ENCODE measurements around the gene ASPN.

The ASPN gene

DNA sequence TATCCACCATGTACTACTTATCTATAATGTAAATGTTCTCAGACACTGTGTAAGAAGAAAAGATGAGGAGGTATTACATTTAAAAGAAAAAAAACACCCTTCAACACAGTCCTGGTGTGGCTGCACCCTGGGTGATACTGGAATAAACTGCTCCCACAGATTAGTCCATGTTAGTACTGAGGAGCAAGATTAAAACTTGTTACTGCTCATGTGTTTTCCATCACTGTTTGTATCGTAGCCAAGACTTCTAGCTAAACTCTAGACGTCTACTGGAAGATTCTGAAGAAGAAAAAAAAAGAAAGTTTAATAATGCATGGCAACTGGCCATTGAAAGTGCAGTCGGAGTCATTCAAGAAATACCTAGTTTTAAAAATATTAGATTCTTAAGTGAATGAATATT is at the start of gene ASPN:
Gene ASPN (minus strand): TSS at position 178 of the 400 bp plus-strand sequence.
- H3K9ac ChIP-seq (ENCODE audit: low read length): no peak within 1 kb of the TSS
- no peak within 1 kb of the TSS for H3K4me3 ChIP-seq (ENCODE audit: low read length)
- H3K4me1 ChIP-seq (ENCODE audit: control insufficient read depth, insufficient read depth, low read length): peaks cover 26% of the 10 kb centered on the region
- H3K9me3 ChIP-seq (ENCODE audit: control insufficient read depth, low read length): no peaks in the 10 kb centered on the region
- no peaks in the 10 kb centered on the region for H3K27me3 ChIP-seq (ENCODE audit: control insufficient read depth, insufficient read depth, low read length)
- no peaks in the 10 kb centered on the region for H3K36me3 ChIP-seq (ENCODE audit: control insufficient read depth, insufficient read depth, low read length)

DNA sequence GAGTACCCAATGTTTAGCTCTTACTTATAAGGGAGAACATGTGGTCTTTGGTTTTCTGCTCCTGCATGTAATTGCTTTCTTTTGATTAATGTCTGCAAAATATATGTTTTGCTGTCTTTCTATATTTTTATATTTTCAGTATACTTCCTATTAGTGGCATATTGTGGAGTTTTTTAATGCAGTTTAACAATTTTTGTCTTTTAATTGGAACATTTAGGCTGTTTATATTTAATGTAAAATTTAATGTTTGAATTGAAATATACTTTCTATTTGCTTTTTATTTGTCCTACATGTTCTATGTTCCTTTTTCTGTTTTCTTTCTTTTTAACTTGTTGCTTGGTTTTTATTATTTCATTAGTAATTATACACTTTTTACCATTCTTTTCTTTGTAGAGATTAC is 48.6 kb upstream of the ASPN start:
- Histone ChIP-seq H3K36me3 (ENCODE audit: control insufficient read depth, insufficient read depth, low read length) (no peaks in the 10 kb centered on the region), H3K27me3 (ENCODE audit: control insufficient read depth, insufficient read depth, low read length) (no peaks in the 10 kb centered on the region), H3K4me1 (ENCODE audit: control insufficient read depth, insufficient read depth, low read length) (no peaks in the 10 kb centered on the region), H3K9me3 (ENCODE audit: control insufficient read depth, low read length) (no peaks in the 10 kb centered on the region), H3K4me3 (ENCODE audit: low read length) (no peak overlapping the region), H3K9ac (ENCODE audit: low read length) (no peak overlapping the region)

DNA sequence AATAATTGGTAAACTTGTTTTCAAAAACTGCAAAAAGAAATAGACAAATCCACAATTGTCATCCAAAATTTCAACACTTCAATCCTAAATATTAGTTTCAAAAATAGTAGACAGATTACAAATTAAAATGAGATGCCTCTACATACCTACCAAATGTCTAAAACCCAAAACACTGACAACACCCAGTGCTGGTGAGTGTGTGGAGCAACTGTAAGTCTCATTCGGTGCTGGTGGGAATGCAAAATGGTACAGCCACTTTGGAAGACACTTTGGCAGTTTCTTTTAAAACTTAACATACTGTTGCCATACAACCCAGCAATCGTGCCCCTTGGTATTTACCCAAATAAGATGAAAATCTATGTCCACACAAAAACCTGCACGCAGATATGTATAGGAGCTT is 46.8 kb upstream of the ASPN start:
- Histone ChIP-seq H3K9ac (ENCODE audit: low read length) (no peak overlapping the region), H3K4me3 (ENCODE audit: low read length) (no peak overlapping the region)

DNA sequence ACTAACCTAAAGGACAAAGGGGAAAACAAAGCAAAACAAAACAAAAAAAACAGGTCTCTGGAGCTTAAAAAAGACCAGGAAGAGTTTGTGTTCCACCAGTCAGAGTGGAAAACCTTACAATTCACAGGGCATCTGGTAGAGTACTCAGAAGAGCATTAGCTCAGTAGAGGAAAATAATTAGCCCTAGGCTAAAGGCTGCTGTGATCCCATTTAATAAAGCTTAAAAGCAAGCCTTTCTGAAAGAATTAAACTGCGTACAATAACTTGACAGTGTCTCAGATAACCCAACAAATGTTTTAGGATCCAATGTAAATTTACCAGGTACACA is 46.2 kb upstream of the ASPN start:
- H3K4me3 ChIP-seq (ENCODE audit: low read length): no peak overlapping the region
- H3K9ac ChIP-seq (ENCODE audit: low read length): no peak overlapping the region
- H3K4me1 ChIP-seq (ENCODE audit: control insufficient read depth, insufficient read depth, low read length): no peaks in the 10 kb centered on the region
- no peaks in the 10 kb centered on the region for H3K9me3 ChIP-seq (ENCODE audit: control insufficient read depth, low read length)
- H3K27me3 ChIP-seq (ENCODE audit: control insufficient read depth, insufficient read depth, low read length): no peaks in the 10 kb centered on the region
- H3K36me3 ChIP-seq (ENCODE audit: control insufficient read depth, insufficient read depth, low read length): no peaks in the 10 kb centered on the region

More for the DNA sequence above, 46.8 kb upstream of the ASPN start:
- Histone ChIP-seq H3K9me3 (ENCODE audit: control insufficient read depth, low read length) (no peaks in the 10 kb centered on the region), H3K36me3 (ENCODE audit: control insufficient read depth, insufficient read depth, low read length) (no peaks in the 10 kb centered on the region), H3K27me3 (ENCODE audit: control insufficient read depth, insufficient read depth, low read length) (no peaks in the 10 kb centered on the region), H3K4me1 (ENCODE audit: control insufficient read depth, insufficient read depth, low read length) (no peaks in the 10 kb centered on the region)

DNA sequence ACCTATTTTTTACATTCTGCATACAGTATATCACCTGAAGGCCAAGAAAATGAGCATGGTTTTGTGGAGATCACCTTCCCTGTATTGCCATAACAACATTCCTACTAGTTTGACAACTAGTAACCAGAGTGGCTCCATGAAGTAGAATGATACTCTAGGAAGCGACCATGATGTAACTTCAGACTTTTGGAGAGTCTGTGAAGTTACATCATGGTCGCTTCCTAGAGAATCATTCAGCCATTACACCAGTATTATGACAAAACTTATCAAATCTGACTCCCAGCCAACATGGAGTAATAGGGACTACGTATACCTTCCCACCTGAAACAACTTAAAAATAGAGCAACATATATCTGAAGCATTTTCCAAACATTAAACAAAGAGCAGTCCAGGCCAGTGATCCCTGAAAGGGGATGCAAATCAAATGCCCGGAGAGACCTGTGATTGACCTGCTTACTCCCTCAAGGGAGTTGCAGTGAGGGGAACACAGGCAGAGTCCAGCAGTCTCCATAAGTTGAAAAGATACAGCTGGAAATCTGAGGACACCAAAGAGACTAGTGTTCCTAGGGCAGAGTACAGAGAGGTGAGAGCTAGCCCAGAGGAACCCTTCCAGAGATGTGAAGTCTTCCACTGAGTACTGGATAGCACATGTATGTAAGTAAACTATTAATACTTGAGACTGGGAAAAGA is 45.7 kb upstream of the ASPN start:
- H3K4me1 ChIP-seq (ENCODE audit: control insufficient read depth, insufficient read depth, low read length): no peaks in the 10 kb centered on the region
- H3K9me3 ChIP-seq (ENCODE audit: control insufficient read depth, low read length): no peaks in the 10 kb centered on the region
- no peaks in the 10 kb centered on the region for H3K27me3 ChIP-seq (ENCODE audit: control insufficient read depth, insufficient read depth, low read length)
- no peak overlapping the region for H3K4me3 ChIP-seq (ENCODE audit: low read length)
- no peaks in the 10 kb centered on the region for H3K36me3 ChIP-seq (ENCODE audit: control insufficient read depth, insufficient read depth, low read length)
- H3K9ac ChIP-seq (ENCODE audit: low read length): no peak overlapping the region

DNA sequence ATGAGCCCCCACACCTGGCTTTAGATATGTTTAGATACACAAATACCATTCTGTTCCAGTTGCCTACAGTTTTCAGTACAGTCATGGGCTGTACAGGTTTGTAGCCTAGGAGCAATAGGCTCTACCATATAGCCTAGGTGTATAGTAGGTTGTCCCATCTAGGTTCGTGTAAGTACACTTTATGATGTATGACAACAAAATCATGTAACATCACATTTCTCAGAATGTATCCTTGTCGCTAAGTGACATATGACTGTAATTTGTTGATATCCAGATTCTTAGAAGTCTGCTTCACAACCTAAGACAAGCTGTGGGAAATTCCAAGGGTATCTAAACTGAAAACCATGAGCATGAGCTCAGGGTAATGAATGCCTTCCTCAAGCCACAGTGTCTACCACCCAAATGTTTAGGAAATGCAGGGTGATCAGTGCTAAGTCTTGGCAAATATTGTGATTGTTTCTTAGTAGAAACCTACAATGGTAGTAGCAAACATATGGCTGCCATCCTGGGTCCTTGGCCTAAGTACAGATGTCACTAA is 45.1 kb upstream of the ASPN start:
- no peaks in the 10 kb centered on the region for H3K9me3 ChIP-seq (ENCODE audit: control insufficient read depth, low read length)
- H3K4me1 ChIP-seq (ENCODE audit: control insufficient read depth, insufficient read depth, low read length): no peaks in the 10 kb centered on the region
- H3K4me3 ChIP-seq (ENCODE audit: low read length): no peak overlapping the region
- H3K36me3 ChIP-seq (ENCODE audit: control insufficient read depth, insufficient read depth, low read length): no peaks in the 10 kb centered on the region
- H3K27me3 ChIP-seq (ENCODE audit: control insufficient read depth, insufficient read depth, low read length): no peaks in the 10 kb centered on the region
- no peak overlapping the region for H3K9ac ChIP-seq (ENCODE audit: low read length)

DNA sequence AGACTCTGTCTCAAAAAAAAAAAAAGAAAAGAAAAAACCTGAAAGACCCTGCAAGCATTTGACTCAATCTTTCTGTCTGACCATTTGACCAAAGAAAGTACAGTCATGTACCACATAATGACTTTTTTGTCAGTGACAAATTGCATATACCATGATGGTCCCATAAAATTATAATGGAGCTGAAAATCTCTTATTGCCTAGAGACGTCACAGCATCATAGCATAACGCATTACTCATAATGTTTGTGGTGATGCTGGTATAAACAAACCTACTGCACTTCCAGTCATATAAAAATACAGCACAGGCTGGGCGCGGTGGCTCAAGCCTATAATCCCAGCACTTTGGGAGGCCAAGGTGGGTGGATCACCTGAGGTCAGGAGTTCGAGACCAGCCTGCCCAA is 43.0 kb upstream of the ASPN start:
- Histone ChIP-seq H3K9me3 (ENCODE audit: control insufficient read depth, low read length) (no peaks in the 10 kb centered on the region), H3K36me3 (ENCODE audit: control insufficient read depth, insufficient read depth, low read length) (no peaks in the 10 kb centered on the region), H3K4me3 (ENCODE audit: low read length) (no peak overlapping the region), H3K27me3 (ENCODE audit: control insufficient read depth, insufficient read depth, low read length) (no peaks in the 10 kb centered on the region), H3K9ac (ENCODE audit: low read length) (no peak overlapping the region), H3K4me1 (ENCODE audit: control insufficient read depth, insufficient read depth, low read length) (no peaks in the 10 kb centered on the region)

DNA sequence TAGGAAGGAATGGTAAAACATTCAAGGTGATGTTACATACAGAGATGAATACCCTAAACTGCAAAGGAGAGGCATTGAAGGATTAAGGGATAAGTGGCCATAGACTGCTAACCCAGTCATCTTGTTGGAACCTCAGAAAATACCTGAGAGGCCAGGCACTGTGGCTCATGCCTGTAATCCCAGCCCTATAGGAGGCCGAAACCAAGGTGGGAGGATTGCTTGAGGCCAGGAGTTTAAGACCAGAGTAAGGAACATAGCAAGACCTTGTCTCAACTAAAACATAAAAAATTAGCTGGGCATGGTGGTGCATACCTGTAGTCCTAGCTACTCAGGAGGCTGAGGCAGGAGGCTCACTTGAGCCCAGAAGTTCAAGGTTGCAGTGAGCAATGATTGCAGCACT is 42.6 kb upstream of the ASPN start:
- Histone ChIP-seq H3K9me3 (ENCODE audit: control insufficient read depth, low read length) (no peaks in the 10 kb centered on the region), H3K4me3 (ENCODE audit: low read length) (no peak overlapping the region), H3K9ac (ENCODE audit: low read length) (no peak overlapping the region), H3K27me3 (ENCODE audit: control insufficient read depth, insufficient read depth, low read length) (no peaks in the 10 kb centered on the region), H3K4me1 (ENCODE audit: control insufficient read depth, insufficient read depth, low read length) (no peaks in the 10 kb centered on the region), H3K36me3 (ENCODE audit: control insufficient read depth, insufficient read depth, low read length) (no peaks in the 10 kb centered on the region)

DNA sequence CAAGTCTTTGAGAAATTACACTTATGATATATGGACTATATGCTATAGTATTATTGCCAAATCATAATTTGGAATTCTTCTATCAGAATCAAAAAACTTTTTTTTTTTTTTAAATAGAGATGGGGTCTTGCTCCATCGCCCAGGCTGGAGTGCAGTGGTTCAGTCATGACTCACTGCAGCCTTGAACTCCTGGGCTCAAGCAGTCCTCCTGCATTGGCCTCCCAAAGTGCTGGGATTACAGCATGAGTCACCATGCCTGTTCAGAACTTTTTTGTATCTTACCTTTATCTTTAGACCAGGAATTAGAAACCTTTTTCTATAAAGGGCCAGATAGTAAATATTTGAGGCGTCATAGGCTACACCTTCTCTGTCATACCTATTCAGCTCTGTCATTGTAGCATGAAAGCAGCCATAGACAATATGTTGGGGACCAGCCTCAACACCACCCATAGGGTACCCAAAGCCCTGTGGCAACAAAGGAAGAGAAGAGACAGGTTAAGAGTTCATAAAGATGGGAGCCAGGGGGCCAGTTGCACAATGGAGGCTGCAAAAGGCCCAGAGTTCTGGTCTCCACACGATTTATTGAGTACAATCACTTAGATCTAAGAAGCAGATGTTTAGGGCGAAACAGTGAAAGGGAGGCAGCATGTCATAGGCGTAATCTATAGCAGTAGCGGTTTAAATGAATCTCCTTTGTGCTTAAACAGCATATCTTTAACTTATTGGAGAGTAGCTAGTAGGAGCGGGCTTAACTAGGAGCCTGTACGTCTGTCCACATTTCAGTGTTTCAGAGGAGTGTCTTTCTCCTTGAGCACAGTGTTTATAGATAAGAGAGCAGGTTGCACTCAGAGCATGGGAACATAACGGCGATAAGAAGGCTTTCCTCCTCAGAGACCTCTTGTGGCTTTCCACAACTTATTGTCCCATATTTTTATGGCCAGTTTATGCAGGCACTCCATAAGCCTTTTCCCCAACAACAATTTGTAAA is 41.0 kb upstream of the ASPN start:
- Histone ChIP-seq H3K4me1 (ENCODE audit: control insufficient read depth, insufficient read depth, low read length) (no peaks in the 10 kb centered on the region), H3K36me3 (ENCODE audit: control insufficient read depth, insufficient read depth, low read length) (no peaks in the 10 kb centered on the region), H3K9ac (ENCODE audit: low read length) (no peak overlapping the region), H3K9me3 (ENCODE audit: control insufficient read depth, low read length) (no peaks in the 10 kb centered on the region), H3K27me3 (ENCODE audit: control insufficient read depth, insufficient read depth, low read length) (no peaks in the 10 kb centered on the region), H3K4me3 (ENCODE audit: low read length) (no peak overlapping the region)

DNA sequence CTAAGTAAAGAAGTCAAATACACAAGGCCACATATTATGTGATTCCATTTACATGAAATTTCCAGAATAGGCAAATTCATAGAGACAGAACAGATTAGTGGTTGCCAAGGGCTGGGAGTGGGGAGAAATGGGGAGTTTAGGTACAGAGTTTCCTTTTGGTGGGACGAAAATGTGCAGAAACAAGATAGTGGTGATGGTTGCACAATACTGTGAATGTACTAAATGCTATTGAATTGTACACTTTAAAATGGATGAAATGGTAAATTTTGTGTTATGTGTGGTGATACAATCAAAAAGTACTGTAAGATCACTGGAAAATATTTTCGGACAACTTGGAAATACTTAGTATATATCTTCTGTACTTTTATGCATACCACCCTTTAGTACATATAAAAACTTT is 38.5 kb upstream of the ASPN start:
- Histone ChIP-seq H3K9me3 (ENCODE audit: control insufficient read depth, low read length) (no peaks in the 10 kb centered on the region), H3K27me3 (ENCODE audit: control insufficient read depth, insufficient read depth, low read length) (no peaks in the 10 kb centered on the region), H3K9ac (ENCODE audit: low read length) (no peak overlapping the region), H3K36me3 (ENCODE audit: control insufficient read depth, insufficient read depth, low read length) (no peaks in the 10 kb centered on the region), H3K4me3 (ENCODE audit: low read length) (no peak overlapping the region), H3K4me1 (ENCODE audit: control insufficient read depth, insufficient read depth, low read length) (no peaks in the 10 kb centered on the region)

DNA sequence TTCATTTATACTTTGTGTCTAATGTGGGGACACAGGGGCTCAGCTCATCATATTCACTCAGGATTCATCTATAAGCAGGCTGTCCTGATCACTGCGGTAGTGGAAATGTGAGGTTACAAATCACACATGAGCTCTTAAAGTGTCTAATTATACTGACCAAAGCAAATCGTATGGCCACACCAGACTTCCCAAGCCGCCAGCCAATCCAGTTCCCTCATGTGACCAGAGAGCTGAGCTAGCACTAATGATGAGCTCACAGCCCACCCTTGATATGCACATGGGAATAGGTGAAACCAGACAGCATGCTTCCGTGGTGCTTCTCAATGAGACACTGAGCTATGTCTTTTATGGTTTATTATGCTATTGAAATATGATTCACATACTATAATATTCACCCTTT is 35.9 kb upstream of the ASPN start:
- H3K27me3 ChIP-seq (ENCODE audit: control insufficient read depth, insufficient read depth, low read length): no peaks in the 10 kb centered on the region
- no peak overlapping the region for H3K9ac ChIP-seq (ENCODE audit: low read length)
- no peaks in the 10 kb centered on the region for H3K4me1 ChIP-seq (ENCODE audit: control insufficient read depth, insufficient read depth, low read length)
- H3K9me3 ChIP-seq (ENCODE audit: control insufficient read depth, low read length): no peaks in the 10 kb centered on the region
- no peak overlapping the region for H3K4me3 ChIP-seq (ENCODE audit: low read length)
- H3K36me3 ChIP-seq (ENCODE audit: control insufficient read depth, insufficient read depth, low read length): no peaks in the 10 kb centered on the region

DNA sequence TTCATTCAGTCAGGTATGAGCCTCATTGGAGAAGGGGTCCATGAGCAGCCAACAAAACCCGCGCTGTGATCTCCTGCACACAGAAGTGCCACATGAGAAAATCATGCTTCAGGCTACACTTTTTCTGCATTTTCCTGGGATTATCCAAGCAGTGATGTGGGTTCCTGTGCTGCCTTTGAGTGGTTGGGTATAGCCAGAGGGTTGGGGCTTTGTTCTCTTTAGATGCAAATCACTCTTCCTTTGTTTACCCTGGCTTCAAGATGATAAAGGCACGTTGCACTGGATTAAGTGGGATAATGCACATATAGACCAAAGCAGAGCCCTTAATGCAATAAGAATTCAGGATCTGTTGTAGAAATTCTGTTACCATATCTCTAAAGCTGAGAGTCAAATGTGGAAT is 34.7 kb upstream of the ASPN start:
- H3K36me3 ChIP-seq (ENCODE audit: control insufficient read depth, insufficient read depth, low read length): no peaks in the 10 kb centered on the region
- H3K27me3 ChIP-seq (ENCODE audit: control insufficient read depth, insufficient read depth, low read length): no peaks in the 10 kb centered on the region
- no peak overlapping the region for H3K4me3 ChIP-seq (ENCODE audit: low read length)
- H3K4me1 ChIP-seq (ENCODE audit: control insufficient read depth, insufficient read depth, low read length): no peaks in the 10 kb centered on the region
- no peak overlapping the region for H3K9ac ChIP-seq (ENCODE audit: low read length)
- H3K9me3 ChIP-seq (ENCODE audit: control insufficient read depth, low read length): no peaks in the 10 kb centered on the region
